Measurements from ENCODE around the gene GRIK4. TPM values are rescaled to one million over a fixed set of nuclear protein-coding genes. Genes with fewer than 3 reads are reported as not detected.
"Not testable (repeated sequence)": the region's sequence is repeated elsewhere in the genome, so short reads cannot be mapped to it uniquely, and the experiment has no call there.

GRIK4 gene
- total RNA-seq, 3 donors from 2014 or later: 0.36 to 0.51 TPM; not detected in 1

GRCh38 chr11:120612513-120613263 is 101.1 kb downstream of the GRIK4 start:
- H3K9me3 ChIP-seq: no peaks in the 10 kb centered on the region
- H3K4me3 ChIP-seq: no peak overlapping the region
- intact Hi-C loops (cut with DNase I, micrococcal nuclease): no loop called here
- no peak for TF ChIP-seq CTCF (IDR thresholded peaks at IDR 0.05)
- DNase-seq (peak in 1 of 3 donors; percentile 49), ATAC-seq (peak; percentile 83)
- peaks cover 5% of the 10 kb centered on the region for H3K4me1 ChIP-seq (ENCODE audit: low read depth)
- H3K36me3 ChIP-seq (ENCODE audit: low read depth): no peaks in the 10 kb centered on the region

- ATAC-seq (no peak), DNase-seq (no peak)
- TF ChIP-seq CTCF (IDR thresholded peaks at IDR 0.05): no peak
- Histone ChIP-seq H3K4me3 (no peak overlapping the region), H3K36me3 (ENCODE audit: low read depth) (no peaks in the 10 kb centered on the region), H3K9me3 (peaks cover 7% of the 10 kb centered on the region), H3K4me1 (ENCODE audit: low read depth) (peaks cover 5% of the 10 kb centered on the region)
- intact Hi-C loops (cut with DNase I, micrococcal nuclease): no loop called here
These were observed 102.0 kb downstream of the GRIK4 start for GRCh38 chr11:120613264-120614226.

GRCh38 chr11:120615391-120615790 is 103.8 kb downstream of the GRIK4 start:
- no peak for TF ChIP-seq CTCF (IDR thresholded peaks at IDR 0.05)
- DNase-seq (no peak), ATAC-seq (no peak)
- Histone ChIP-seq H3K4me3 (no peak overlapping the region), H3K36me3 (ENCODE audit: low read depth) (no peaks in the 10 kb centered on the region), H3K4me1 (ENCODE audit: low read depth) (no peaks in the 10 kb centered on the region), H3K9me3 (peaks cover 8% of the 10 kb centered on the region)
- intact Hi-C loops (cut with DNase I, micrococcal nuclease): no loop called here

- no peak for TF ChIP-seq CTCF (IDR thresholded peaks at IDR 0.05)
- Histone ChIP-seq H3K4me1 (ENCODE audit: low read depth) (no peaks in the 10 kb centered on the region), H3K36me3 (ENCODE audit: low read depth) (no peaks in the 10 kb centered on the region), H3K4me3 (no peak overlapping the region), H3K9me3 (peaks cover 8% of the 10 kb centered on the region)
- no peak for ATAC-seq
- no peak for DNase-seq
- intact Hi-C loops (cut with DNase I, micrococcal nuclease): no loop called here
These were observed 106.9 kb downstream of the GRIK4 start for GRCh38 chr11:120618399-120618798.

- DNase-seq (peak in 1 of 3 donors; percentile 31), ATAC-seq (no peak)
- no peak overlapping the region for H3K4me3 ChIP-seq
- no peak for TF ChIP-seq CTCF (IDR thresholded peaks at IDR 0.05)
- intact Hi-C loops (cut with DNase I, micrococcal nuclease): no loop called here
- no peaks in the 10 kb centered on the region for H3K36me3 ChIP-seq (ENCODE audit: low read depth)
- peaks cover 8% of the 10 kb centered on the region for H3K9me3 ChIP-seq
- no peaks in the 10 kb centered on the region for H3K4me1 ChIP-seq (ENCODE audit: low read depth)
These were observed 110.8 kb downstream of the GRIK4 start for GRCh38 chr11:120622189-120622875.

GRCh38 chr11:120624992-120625391 is 113.4 kb downstream of the GRIK4 start:
- H3K36me3 ChIP-seq (ENCODE audit: low read depth); H3K9me3 ChIP-seq; H3K4me1 ChIP-seq (ENCODE audit: low read depth); intact Hi-C loops (cut with DNase I, micrococcal nuclease); ATAC-seq; DNase-seq; H3K4me3 ChIP-seq: not testable (repeated sequence)

Measured in mucosa of descending colon (tissue), 3 donors.